HL-60/S4 treated with retinoic acid at 250 ng/mL for 4 days and 3 days (cell line): Measurements from ENCODE around the gene AP3S2.
"Not testable (repeated sequence)": the region's sequence is repeated elsewhere in the genome, so short reads cannot be mapped to it uniquely, and the experiment has no call there.

Source experiments
- in situ Hi-C: fragments of 300-500 bp; cut with MboI; formaldehyde crosslinking; loops from 2 replicates; pipeline ENCODE4 v1.7.0; 2022; ENCODE audit warnings: low sequenced_read_pairs

Gene AP3S2

GRCh38 chr15:89803941-89804800 is 89.6 kb downstream of the AP3S2 start:
- in situ Hi-C loops, result no loop called here

GRCh38 chr15:89802986-89803824 is 90.6 kb downstream of the AP3S2 start:
- in situ Hi-C loops, result no loop called here

- in situ Hi-C loops, result no loop called here
These were observed 91.4 kb downstream of the AP3S2 start for GRCh38 chr15:89802231-89802928.

- in situ Hi-C loops, result no loop called here
These were observed 92.2 kb downstream of the AP3S2 start for GRCh38 chr15:89801471-89802195.

- in situ Hi-C loops, result no loop called here
These were observed 93.8 kb downstream of the AP3S2 start for GRCh38 chr15:89799918-89800498.

- in situ Hi-C loops, result no loop called here
These were observed 94.5 kb downstream of the AP3S2 start for GRCh38 chr15:89799011-89799911.

- in situ Hi-C loops, result no loop called here
These were observed 96.1 kb downstream of the AP3S2 start for GRCh38 chr15:89797678-89798201.

GRCh38 chr15:89795996-89796395 is 97.8 kb downstream of the AP3S2 start:
- in situ Hi-C loops, result no loop called here

- in situ Hi-C loops, result no loop called here
These were observed 99.1 kb downstream of the AP3S2 start for GRCh38 chr15:89794627-89795241.

- in situ Hi-C loops, result no loop called here
These were observed 101.5 kb downstream of the AP3S2 start for GRCh38 chr15:89792106-89792805.

GRCh38 chr15:89790661-89791060 is 103.1 kb downstream of the AP3S2 start:
- in situ Hi-C loops, result no loop called here

- in situ Hi-C loops, result no loop called here
These were observed 103.6 kb downstream of the AP3S2 start for GRCh38 chr15:89790206-89790605.

- in situ Hi-C loops, result not testable (repeated sequence)
These were observed 105.2 kb downstream of the AP3S2 start for GRCh38 chr15:89788585-89788984.

GRCh38 chr15:89787944-89788343 is 105.8 kb downstream of the AP3S2 start:
- in situ Hi-C loops, result no loop called here

GRCh38 chr15:89785774-89786140 is 108.0 kb downstream of the AP3S2 start:
- in situ Hi-C loops, result no loop called here

GRCh38 chr15:89785064-89785773 is 108.6 kb downstream of the AP3S2 start:
- in situ Hi-C loops, result no loop called here

GRCh38 chr15:89784686-89784960 is 109.2 kb downstream of the AP3S2 start:
- in situ Hi-C loops, result no loop called here
